ENCODE data around the gene SALL2. TPM values are rescaled to one million over a fixed set of nuclear protein-coding genes. Genes with fewer than 3 reads are reported as not detected.
A peak's percentile ranks its signal among the peaks of the same experiment; 100 is the strongest.

The SALL2 gene
- total RNA-seq, 1 donor from 2014 or later: 17.1 TPM

DNA sequence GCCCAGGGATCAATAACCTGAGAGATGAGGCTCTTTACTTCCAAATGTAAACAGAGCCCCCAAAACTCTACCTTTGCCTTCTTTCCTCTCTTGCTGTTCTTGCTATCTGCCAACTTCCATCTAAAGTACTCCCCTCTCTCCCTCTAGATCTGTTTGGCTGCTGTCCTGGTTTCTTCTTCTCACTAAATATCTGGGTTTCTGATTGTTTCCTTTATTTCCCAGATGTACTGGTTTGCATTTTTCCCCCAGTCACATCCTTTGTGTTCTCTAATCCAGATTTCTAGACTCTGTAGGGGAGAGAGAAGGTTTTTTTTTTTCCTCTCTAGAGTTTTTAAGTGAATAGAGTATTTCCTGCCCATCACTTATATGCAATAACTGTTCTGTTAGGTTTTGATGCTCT is 7.1 kb upstream of the SALL2 start:
- Histone ChIP-seq H3K36me3 (ENCODE audit: control insufficient read depth, insufficient read depth, low read length) (no peaks in the 10 kb centered on the region), H3K27me3 (ENCODE audit: control insufficient read depth, insufficient read depth, low read length) (peaks cover 22% of the 10 kb centered on the region), H3K4me3 (ENCODE audit: low read depth, low read length) (no peak overlapping the region)
- DNase-seq (ENCODE audit: low read depth): no peak
- TF ChIP-seq, protein P1, sequence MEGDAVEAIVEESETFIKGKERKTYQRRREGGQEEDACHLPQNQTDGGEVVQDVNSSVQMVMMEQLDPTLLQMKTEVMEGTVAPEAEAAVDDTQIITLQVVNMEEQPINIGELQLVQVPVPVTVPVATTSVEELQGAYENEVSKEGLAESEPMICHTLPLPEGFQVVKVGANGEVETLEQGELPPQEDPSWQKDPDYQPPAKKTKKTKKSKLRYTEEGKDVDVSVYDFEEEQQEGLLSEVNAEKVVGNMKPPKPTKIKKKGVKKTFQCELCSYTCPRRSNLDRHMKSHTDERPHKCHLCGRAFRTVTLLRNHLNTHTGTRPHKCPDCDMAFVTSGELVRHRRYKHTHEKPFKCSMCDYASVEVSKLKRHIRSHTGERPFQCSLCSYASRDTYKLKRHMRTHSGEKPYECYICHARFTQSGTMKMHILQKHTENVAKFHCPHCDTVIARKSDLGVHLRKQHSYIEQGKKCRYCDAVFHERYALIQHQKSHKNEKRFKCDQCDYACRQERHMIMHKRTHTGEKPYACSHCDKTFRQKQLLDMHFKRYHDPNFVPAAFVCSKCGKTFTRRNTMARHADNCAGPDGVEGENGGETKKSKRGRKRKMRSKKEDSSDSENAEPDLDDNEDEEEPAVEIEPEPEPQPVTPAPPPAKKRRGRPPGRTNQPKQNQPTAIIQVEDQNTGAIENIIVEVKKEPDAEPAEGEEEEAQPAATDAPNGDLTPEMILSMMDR (IDR thresholded peaks at IDR 0.05; ENCODE audit: insufficient read depth, low read length, poor library complexity, severe bottlenecking): no peak

DNA sequence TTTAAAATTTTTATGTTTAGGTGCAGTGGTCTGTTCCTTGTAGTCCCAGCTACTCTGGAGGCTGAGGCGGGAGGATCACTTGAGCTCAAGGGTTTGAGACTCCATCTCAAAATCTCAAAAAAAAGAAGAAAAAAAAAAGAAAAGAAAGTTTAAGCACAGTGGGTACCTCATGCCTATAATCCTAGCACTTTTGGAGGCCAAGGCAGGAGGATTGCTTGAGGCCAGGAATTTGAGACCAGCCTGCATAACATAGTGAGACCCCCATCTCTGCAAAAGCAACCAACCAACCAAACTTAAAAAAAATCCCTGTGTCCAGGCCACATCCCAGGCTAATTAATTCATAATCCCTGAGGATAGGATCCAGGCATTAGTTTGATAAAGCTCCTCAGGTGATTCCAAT is 3.4 kb upstream of the SALL2 start:
- Histone ChIP-seq H3K36me3 (ENCODE audit: control insufficient read depth, insufficient read depth, low read length) (peaks cover 1% of the 10 kb centered on the region), H3K27me3 (ENCODE audit: control insufficient read depth, insufficient read depth, low read length) (peaks cover 1% of the 10 kb centered on the region), H3K4me3 (ENCODE audit: low read depth, low read length) (no peak overlapping the region)
- TF ChIP-seq, protein P1 (IDR thresholded peaks at IDR 0.05; ENCODE audit: insufficient read depth, low read length, poor library complexity, severe bottlenecking): no peak
- no peak for DNase-seq (ENCODE audit: low read depth)

- TF ChIP-seq, protein P1 (IDR thresholded peaks at IDR 0.05; ENCODE audit: insufficient read depth, low read length, poor library complexity, severe bottlenecking): no peak
- Histone ChIP-seq H3K36me3 (ENCODE audit: control insufficient read depth, insufficient read depth, low read length) (peaks cover 1% of the 10 kb centered on the region), H3K4me3 (ENCODE audit: low read depth, low read length) (no peak overlapping the region), H3K27me3 (ENCODE audit: control insufficient read depth, insufficient read depth, low read length) (no peaks in the 10 kb centered on the region)
- DNase-seq (ENCODE audit: low read depth): no peak
Measured at GRCh38 chr14:21528381-21529348, 2.5 kb upstream of the SALL2 start.

- DNase-seq (ENCODE audit: low read depth): no peak
- Histone ChIP-seq H3K36me3 (ENCODE audit: control insufficient read depth, insufficient read depth, low read length) (peaks cover 1% of the 10 kb centered on the region), H3K4me3 (ENCODE audit: low read depth, low read length) (no peak overlapping the region), H3K27me3 (ENCODE audit: control insufficient read depth, insufficient read depth, low read length) (no peaks in the 10 kb centered on the region)
- TF ChIP-seq, protein P1 (IDR thresholded peaks at IDR 0.05; ENCODE audit: insufficient read depth, low read length, poor library complexity, severe bottlenecking): no peak
Measured at GRCh38 chr14:21527318-21527679, 1.2 kb upstream of the SALL2 start.

DNA sequence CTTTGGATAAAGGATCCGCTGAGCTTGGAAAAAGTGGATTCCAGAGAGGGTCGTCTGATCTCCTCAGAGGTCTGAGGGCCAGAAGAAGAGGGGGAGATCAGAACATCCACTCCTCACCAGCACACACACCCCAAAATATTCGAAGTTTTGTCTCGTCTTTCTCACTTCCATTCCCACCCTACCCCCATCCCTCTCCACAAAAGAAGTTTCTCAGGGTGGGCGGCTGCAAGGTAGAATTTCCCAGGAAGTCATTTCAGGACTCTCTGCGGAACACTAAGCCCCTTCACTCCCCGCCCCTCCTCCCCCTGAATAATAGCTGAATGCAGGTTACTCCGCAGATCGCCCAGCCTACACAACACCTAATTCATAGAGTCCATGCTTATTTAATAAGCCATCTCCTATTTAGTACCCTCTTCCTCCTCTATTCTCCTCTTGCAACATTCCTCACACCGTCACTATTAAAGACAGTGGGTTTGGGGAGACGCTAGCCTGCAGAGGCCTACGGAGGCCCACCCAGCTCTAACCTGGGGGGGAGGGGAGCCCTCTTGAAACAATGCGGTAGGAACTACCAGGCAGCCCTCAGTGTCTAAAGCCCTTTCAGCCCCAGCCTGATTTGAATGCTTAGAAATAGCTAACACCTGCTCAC is 649 bp upstream of the SALL2 start:
- DNase-seq (ENCODE audit: low read depth): no peak
- Histone ChIP-seq H3K36me3 (ENCODE audit: control insufficient read depth, insufficient read depth, low read length) (peaks cover 1% of the 10 kb centered on the region), H3K27me3 (ENCODE audit: control insufficient read depth, insufficient read depth, low read length) (no peaks in the 10 kb centered on the region), H3K4me3 (ENCODE audit: low read depth, low read length) (peak overlapping the region; percentile 90)
- TF ChIP-seq, protein P1 (IDR thresholded peaks at IDR 0.05; ENCODE audit: insufficient read depth, low read length, poor library complexity, severe bottlenecking): no peak
